Activated CD4-positive, alpha-beta T cell treated with anti-CD3 and anti-CD28 coated beads, Interleukin-2, Interleukin-6, amounts not matched to agents 100 ng/mL and 50 ng/mL, durations not matched to agents 16 hours and 8 hours (primary cell): ENCODE data around the gene SEZ6L.

ENCODE experiments used
- DNase-seq: peaks from one replicate; pipeline ENCODE4 v3.0.0-alpha.2; 2020

SEZ6L gene

GRCh38 chr22:26251869-26252268 is 82.6 kb downstream of the SEZ6L start:
- no peak for DNase-seq

DNA sequence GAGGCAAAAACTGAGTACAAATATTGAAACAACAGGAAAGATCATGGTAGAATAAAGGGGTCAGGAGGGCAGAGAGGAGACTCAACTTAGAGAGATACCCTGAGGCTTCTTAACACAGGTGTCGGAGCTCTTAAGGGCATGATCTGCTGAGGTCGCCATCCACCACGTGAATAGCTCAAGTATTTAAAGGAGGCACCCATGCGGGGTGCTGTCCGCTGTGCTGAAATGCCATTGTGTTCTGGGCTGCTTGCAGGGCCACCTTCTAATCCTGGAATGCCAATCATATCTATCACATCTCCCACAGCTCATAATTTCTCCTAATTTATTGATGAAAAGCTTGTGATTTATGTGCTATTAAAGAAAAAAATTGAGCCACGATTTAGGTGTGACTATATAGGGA is 90.2 kb downstream of the SEZ6L start:
- DNase-seq, result peak; percentile 15

DNA sequence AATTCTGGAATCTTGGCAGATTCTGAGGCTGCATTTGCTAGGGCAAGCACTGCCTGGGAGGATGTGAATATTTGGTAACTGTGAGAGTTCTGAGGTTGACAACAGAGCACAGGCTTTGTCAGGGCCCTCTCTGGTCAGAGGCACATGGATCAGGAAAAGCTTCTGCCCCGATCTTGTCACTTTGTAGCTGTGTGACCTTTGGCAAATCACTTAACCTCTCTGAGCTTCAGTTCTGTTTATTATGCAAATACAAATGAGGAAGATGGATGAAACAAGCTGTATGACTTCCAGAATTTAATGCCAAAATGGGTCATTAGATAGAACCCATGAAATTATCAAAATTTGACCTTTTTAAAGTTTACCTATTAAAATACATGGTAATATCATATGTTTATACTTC is 94.9 kb downstream of the SEZ6L start:
- DNase-seq, result no peak

GRCh38 chr22:26265281-26265680 is 96.0 kb downstream of the SEZ6L start:
- no peak for DNase-seq

- no peak for DNase-seq
Observed at GRCh38 chr22:26265909-26266308, 96.6 kb downstream of the SEZ6L start.

DNA sequence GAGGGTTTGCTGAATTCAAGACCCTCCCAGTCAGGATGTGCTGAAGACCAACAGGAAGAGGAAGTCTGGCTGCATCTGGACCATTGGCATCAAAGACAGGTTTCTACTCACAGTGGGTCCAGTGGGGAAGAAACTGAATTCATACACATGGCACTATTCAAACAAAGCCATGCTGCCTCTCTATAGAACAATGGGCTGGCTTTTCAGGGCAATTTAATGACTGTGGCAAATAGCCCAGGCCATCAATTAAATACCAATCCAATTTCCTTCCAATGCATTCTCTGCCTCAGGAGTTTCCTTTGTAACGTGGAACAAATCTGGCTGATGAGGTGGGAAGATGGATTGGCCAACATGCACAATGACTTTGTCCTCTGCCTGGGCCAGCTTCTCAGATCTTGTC is 98.6 kb downstream of the SEZ6L start:
- DNase-seq, result no peak

DNA sequence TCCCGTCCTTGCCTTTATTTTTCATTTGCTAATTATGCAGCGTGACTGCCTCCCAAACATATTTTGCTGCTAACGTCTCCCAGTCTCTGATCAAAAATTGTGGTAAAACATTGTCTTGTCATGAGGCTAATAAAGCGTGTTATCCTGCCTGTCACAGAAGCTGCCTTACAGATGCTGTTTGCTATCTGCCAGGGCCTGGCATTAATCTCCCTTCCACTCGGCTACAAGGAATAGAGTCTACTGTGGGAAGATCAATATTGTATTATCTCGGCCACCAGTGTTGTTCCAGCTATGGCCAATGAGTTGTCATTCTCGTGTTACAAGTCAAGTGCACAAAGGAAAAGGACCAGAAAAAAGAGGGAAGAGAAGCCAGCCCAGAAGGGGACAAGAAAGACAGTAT is 100.3 kb downstream of the SEZ6L start:
- no peak for DNase-seq

DNA sequence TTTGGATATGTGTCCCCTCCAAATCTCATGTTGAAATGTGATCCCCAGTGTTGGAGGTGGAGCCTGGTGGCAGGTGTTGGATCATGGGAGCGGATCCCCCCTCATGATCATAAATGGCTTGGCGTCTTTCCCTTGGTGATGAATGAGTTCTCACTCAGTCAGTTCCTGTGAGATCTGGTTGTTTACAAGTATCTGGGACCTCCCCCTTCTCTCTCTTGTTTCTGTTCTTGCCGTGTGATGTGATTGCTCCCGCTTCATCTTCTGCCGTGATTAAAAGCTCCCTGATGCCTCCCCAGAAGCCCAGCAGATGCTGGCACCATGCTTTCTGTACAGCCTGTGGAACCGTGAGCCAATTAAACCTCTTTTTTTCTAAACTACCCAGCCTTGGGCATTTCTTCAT is 102.2 kb downstream of the SEZ6L start:
- no peak for DNase-seq

GRCh38 chr22:26273011-26273675 is 103.9 kb downstream of the SEZ6L start:
- DNase-seq, result no peak

- no peak for DNase-seq
Observed at GRCh38 chr22:26276529-26277160, 107.4 kb downstream of the SEZ6L start.

DNA sequence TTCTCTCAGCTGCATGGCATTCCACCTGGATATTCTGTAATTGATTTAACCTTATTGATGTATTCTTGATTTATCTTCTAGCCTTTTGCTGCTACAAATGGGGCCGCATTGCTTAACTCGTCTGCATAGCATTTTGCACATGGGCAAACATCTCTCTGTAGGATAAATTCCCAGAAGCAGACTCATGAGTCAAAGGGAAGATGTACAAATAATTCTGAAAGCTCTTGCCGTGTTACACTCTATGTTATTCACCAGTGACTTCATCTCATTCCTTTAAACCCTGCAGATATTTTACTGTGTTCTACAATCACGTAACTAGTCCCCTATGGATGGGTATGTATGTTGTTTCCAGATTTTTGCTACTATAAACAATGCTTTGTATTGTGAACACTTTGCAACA is 112.7 kb downstream of the SEZ6L start:
- DNase-seq, result peak; percentile 1

GRCh38 chr22:26283330-26283729 is 114.1 kb downstream of the SEZ6L start:
- no peak for DNase-seq

DNA sequence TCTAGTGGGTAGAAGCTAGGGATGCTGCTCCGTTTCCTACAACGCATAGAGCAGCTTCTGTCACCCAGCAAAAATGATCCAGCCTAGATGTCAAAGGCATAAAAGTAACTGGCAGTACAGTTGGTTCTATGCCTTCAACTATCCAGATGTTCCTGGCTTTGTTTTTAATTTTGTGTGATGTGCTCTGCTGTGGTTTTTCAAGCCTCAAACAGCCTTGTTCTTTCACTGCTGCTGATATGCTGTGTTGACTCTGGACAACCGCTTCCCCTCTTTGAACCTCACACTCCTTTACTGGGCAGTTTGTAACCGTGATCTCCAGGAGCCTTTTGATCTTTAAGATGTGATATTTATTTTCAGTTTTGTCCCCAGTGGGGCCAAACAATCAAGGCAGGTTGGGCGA is 116.4 kb downstream of the SEZ6L start:
- DNase-seq, result no peak

DNA sequence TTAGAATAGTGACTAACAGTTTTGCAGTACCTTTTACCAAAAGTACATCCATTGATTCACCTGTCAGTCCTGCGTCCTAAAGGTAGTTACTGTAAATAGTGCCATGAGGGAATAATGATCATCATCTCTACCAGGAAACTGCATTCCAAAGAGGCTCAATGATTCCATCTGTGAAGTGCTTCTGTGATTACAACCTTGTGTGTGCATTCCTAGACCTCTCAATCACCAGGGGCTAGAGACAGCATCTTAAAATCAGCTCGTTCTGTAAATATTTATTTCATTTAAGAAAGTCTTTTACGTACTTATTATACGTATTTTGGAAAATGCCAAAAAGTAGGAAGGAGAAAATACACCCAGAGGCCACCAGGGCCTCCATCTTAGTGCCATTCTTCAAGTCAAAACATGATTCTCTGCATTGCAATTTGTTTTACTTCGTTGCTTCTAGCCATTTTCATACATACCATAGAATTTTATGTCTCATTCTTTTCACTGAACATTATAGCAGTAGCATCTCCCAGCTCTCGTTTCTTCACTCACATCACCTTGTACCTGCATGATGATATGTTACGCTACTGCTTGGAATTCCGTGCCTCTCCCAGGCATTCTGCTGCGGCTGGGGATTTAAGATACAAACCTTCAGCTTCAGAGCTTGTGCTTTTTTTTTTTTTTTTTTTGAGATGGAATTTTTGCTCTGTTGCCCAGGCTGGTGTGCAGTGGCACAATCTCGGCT is 117.0 kb downstream of the SEZ6L start:
- no peak for DNase-seq

- no peak for DNase-seq
Observed at GRCh38 chr22:26287382-26288225, 118.3 kb downstream of the SEZ6L start.

GRCh38 chr22:26289611-26290101 is 120.4 kb downstream of the SEZ6L start:
- DNase-seq, result no peak

DNA sequence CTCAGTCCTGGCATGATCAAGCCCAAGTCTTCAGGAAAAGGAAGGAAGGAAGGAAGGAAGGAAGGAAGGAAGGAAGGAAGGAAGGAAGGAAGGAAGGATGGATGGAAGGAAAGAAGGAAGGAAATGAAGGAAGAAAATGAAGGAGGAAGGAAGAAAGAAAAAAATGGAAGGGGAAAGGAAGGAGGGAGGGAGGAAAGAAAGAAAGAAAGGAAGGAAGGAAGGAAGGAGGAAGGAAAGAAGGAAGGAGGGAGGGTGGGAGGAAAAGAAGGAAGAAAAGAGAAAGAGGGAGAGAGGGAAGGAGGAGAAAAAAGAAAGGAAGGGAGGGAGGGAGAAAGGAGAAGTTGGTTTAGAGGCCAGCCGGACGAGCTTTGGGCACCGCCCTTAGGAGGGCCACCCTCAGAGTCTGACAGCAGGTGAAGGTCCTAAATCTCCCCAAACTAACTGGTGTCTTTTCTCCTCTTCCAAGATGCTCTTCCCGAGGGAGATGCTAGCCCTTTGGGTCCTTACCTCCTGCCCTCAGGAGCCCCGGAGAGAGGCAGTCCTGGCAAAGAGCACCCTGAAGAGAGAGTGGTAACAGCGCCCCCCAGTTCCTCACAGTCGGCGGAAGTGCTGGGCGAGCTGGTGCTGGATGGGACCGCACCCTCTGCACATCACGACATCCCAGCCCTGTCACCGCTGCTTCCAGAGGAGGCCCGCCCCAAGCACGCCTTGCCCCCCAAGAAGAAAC is 122.8 kb downstream of the SEZ6L start:
- no peak for DNase-seq

GRCh38 chr22:26292667-26292995 is 123.4 kb downstream of the SEZ6L start:
- DNase-seq, result no peak

DNA sequence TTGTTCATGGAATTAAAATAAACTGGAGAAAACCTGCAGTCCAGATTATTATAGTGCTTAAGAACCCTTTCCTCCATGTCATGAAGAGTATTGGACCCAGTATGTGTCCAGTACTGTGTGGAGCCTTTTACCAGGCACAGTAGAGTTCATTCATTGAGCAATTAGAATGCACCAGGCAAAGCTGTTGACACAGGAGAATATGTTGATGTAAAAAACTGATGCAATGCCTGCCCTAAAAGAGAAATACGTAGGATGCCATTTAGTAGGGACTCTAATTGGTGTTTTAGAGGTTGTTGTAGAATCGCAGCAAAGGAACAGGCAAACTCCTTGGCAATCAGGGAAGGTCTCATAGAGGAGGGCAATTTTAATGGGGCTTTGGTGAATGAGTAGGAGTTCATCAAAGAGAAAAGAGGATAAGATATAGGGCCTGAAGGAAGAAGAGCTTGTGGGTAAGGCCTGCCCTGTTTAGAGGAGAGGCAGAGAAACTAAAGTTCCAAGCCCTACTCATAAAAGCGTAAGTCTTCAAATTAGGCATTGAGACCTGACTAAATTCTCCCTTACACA is 126.4 kb downstream of the SEZ6L start:
- DNase-seq, result no peak

DNA sequence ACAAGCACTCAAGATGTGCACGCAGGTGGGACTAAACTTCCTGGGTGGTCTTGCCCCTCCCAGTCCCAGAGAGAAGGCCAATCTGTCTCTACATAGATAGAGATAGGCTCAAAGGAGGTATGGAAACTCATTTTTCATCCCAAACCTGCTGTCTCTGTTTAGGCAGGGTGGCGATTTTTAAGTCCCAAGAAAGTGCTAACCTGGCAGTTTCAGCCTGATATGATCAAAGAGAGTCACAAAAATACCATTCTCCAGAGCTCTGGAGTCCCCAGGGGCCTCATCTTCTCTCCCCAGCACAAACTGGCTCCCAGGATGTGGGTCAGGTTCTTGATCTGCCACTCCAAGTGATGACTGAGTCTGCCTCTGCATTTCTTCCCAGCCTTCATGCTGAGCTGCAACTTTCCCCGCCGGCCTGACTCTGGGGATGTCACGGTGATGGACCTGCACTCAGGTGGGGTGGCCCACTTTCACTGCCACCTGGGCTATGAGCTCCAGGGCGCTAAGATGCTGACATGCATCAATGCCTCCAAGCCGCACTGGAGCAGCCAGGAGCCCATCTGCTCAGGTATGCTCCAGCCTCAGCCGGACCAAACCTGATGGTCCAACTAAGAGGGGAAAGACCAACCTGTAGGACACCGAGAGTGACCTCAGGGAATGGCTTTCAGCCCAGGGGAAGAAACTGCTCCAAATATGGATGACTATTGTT is 129.5 kb downstream of the SEZ6L start:
- DNase-seq, result no peak

DNA sequence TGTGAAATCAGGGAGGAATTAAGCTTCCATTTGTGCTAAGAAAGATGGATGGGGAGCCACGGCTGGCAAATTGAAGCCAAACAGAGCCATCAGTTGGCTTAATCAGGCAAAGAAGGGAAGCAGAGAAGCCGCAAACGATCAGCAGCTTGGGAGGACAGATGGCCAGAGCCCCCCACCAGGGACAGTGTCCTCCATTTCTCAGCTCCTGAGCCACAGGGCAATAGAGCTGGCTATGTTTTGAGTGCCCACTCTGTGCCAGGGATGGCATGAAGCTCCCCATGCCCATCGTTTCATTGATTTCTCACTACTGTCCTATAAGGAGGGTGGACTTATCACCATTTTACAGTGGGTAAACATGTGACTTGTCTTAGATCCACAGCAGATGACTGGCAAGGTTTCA is 133.5 kb downstream of the SEZ6L start:
- DNase-seq, result no peak

- no peak for DNase-seq
Observed at GRCh38 chr22:26303475-26303874, 134.2 kb downstream of the SEZ6L start.
